Lower leg skin (tissue), 4 donors: Measurements from ENCODE around the gene NLRX1. TPM values are rescaled to one million over a fixed set of nuclear protein-coding genes. Genes with fewer than 3 reads are reported as not detected.
"Not testable (repeated sequence)": the region's sequence is repeated elsewhere in the genome, so short reads cannot be mapped to it uniquely, and the experiment has no call there.

ENCODE experiments used
- DNase-seq, 2 donors: peaks; one replicate each; pipeline ENCODE4 v3.0.0-alpha.2; 2019; ENCODE audit warnings: low spot score in 2 of 2
- H3K4me3 ChIP-seq: fragments of 200-600 bp; sonication (generic); 2 replicates; pipeline ENCODE4 v1.5.1; 2017; ENCODE audit warnings: mild to moderate bottlenecking, low read depth; ENCODE audit not compliant: poor library complexity, severe bottlenecking
- CTCF ChIP-seq, 3 donors: fragments of 450-650 bp; IDR thresholded peaks; one replicate each; pipeline ENCODE4 v1.5.1; 2016; ENCODE audit warnings: antibody characterized with exemption in 3 of 3, mild to moderate bottlenecking in 3 of 3, moderate library complexity in 2 of 3
- POLR2A ChIP-seq, 2 donors: fragments of 450-650 bp; IDR thresholded peaks; one replicate each; pipeline ENCODE4 v1.6.1; 2016 to 2017; ENCODE audit warnings: antibody characterized with exemption in 2 of 2, mild to moderate bottlenecking in 1 of 2, moderate library complexity in 1 of 2
- WGBS, 2 donors: methylation state at CpG; one replicate each; pipeline ENCODE4 v1.1.5; 2018; 5-methylcytosine and 5-hydroxymethylcytosine counted together
- intact Hi-C: fragments of 100-400 bp; cut with DNase I; formaldehyde crosslinking; loops from one replicate; pipeline ENCODE4 v1.15.0; 2023; ENCODE audit warnings: low total_unique reads
- total RNA-seq, 4 donors: library from RNA; depleted of rRNA; stranded (reverse); fragments of >200 nt; gene quantifications; one replicate each; pipeline ENCODE4 v1.1.0, GENCODE V29; 2016

Gene NLRX1
- total RNA-seq, 4 donors from 2014 or later, result 31.4 to 58.0 (median 47.1) TPM

- WGBS, 2 donors, result 83 to 88% methylated on average over 3 of the region's 3 CpGs
- H3K4me3 ChIP-seq, result no peak overlapping the region
- intact Hi-C loops, result no loop called here
- DNase-seq, result peak in 1 of 2 donors; percentile 78
- no peak for TF ChIP-seq POLR2A (IDR thresholded peaks at IDR 0.05)
- TF ChIP-seq CTCF (IDR thresholded peaks at IDR 0.05), result no peak
Observed at GRCh38 chr11:119210050-119210449, 41.5 kb downstream of the NLRX1 start.

DNA sequence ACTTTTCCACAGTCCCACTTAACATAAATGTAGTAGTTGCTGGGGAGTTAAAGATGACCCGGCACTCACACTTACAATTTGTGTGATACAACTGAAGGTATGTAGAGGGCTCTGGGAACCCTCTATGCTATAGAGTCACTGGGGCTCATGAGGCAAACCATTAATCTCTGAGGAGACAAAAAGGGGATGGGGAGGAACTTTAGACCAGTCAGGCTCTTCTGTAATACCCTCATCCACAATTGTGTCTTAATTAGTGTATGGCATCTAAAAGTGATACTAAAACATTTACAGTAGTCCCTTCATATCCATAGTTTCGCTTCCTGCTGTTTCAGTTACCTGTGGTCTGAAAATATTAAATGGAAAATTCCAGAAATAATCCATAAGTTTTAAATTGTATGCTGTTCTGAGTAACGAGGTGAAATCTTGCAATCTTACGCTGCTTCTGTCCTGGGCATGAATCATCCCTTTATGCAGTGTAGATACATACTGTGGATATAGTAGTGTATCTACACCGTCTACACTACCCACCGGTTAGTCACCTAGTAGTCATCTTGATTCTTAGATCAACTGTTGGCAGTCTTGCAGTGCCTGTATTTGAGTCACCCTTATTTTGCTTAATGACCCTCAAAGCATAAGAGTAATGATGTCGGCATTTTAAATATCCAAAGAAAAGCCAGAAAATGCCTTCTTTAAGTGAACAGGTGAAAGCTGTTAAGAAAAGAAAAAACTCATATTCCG, 49.8 kb downstream of the NLRX1 start:
- 74 to 78% methylated on average over 8 of the region's 8 CpGs for WGBS, 2 donors
- DNase-seq, result no peak
- TF ChIP-seq CTCF (IDR thresholded peaks at IDR 0.05), result no peak
- TF ChIP-seq POLR2A (IDR thresholded peaks at IDR 0.05), result no peak
- intact Hi-C loops, result no loop called here
- no peak overlapping the region for H3K4me3 ChIP-seq

- no peak for DNase-seq
- intact Hi-C loops, result no loop called here
- TF ChIP-seq CTCF (IDR thresholded peaks at IDR 0.05) (no peak), POLR2A (IDR thresholded peaks at IDR 0.05) (no peak)
- H3K4me3 ChIP-seq, result no peak overlapping the region
- 10 to 12% methylated on average over 2 of the region's 2 CpGs for WGBS, 2 donors
Observed at GRCh38 chr11:119222308-119222707, 53.8 kb downstream of the NLRX1 start.

DNA sequence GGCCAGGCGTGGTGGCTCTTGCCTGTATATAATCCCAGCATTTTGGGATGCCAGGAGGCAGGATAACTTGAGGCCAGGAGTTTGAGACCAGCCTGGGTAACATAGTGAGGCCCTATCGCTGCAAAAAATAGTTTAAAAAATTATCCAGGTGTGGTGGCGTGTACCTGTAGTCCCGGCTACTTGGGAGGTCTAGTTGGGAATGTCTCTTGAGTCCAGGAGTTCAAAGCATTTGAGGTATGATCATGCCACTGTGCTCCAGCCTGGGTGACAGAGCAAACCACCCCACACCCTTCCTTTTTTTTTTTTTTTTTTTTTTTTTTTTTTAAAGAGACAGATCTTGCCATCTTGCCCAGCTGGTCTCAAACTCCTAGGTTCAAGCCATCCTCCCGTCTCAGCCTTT, 54.4 kb downstream of the NLRX1 start:
- TF ChIP-seq POLR2A (IDR thresholded peaks at IDR 0.05) (no peak), CTCF (IDR thresholded peaks at IDR 0.05) (no peak)
- intact Hi-C loops, result no loop called here
- H3K4me3 ChIP-seq, result no peak overlapping the region
- DNase-seq, result no peak
- WGBS, 2 donors, result 93 to 95% methylated on average over 5 of the region's 5 CpGs

DNA sequence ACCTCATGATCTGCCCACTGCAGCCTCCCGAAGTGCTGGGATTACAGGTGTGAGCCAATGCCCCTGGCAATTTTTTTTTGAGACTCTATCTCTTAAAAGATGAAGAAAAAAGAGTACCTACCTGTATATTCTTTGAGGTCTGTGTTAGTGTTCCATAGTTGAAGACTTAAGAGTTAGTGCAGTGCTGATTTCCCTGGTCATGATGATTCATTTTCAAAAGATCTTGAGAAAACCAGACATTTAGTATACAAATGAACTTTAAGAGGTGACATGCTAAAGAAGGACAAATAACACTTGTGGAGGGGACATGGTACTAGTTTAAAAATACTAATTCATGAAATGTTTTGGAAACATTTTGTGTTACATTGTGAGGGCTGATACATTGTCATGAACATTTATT, 55.3 kb downstream of the NLRX1 start:
- WGBS, 2 donors, result 91 to 94% methylated on average over 1 of the region's 1 CpG
- TF ChIP-seq CTCF (IDR thresholded peaks at IDR 0.05) (no peak), POLR2A (IDR thresholded peaks at IDR 0.05) (no peak)
- DNase-seq, result no peak
- no peak overlapping the region for H3K4me3 ChIP-seq
- intact Hi-C loops, result no loop called here

DNA sequence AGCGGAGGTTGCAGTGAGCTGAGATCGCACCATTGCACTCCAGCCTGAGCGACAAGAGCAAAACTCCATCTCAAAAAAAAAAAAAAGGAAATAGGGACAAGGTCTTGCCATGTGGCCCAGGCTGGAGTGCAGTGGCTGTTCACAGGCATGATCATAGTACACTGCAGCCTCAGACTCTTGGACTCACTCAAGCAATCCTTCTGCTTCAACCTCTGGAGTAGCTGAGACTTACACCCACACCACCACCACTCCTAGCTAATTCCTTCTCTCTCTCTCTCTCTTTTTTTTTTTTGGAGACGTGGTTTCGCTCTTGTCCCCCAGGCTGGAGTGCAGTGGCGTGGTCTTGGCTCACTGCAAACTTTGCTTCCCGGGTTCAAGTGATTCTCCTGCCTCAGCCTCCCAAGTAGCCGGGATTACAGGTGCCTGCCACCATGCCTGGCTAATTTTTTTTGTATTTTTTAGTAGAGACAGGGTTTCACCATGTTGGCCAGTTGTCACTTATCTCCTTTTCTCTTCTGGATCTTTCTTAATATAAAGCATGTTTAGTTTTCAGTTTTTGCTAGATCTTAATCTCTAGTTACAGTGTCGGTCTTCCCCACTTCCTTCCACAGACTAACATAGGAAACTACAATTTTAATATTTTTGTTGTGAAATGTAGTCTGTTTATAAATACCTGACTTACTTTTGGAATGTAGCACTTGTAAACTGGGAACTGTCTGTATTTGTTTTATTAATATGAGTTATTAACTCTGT, 60.2 kb downstream of the NLRX1 start:
- H3K4me3 ChIP-seq, intact Hi-C loops, DNase-seq: not testable (repeated sequence)
- WGBS, 2 donors, result 86 to 90% methylated on average over 9 of the region's 9 CpGs
